NCI-H345 treated with DMSO at 0.1 percent for 48 hours (cell line): ENCODE data around the gene CLCA4.
"Not testable (repeated sequence)": the region's sequence is repeated elsewhere in the genome, so short reads cannot be mapped to it uniquely, and the experiment has no call there.

Source experiments
- DNase-seq: peaks from one replicate; lab custom pipeline; 2025; ENCODE audit not compliant: unreplicated experiment; lab: John Stamatoyannopoulos, UW

The CLCA4 gene, protein sequence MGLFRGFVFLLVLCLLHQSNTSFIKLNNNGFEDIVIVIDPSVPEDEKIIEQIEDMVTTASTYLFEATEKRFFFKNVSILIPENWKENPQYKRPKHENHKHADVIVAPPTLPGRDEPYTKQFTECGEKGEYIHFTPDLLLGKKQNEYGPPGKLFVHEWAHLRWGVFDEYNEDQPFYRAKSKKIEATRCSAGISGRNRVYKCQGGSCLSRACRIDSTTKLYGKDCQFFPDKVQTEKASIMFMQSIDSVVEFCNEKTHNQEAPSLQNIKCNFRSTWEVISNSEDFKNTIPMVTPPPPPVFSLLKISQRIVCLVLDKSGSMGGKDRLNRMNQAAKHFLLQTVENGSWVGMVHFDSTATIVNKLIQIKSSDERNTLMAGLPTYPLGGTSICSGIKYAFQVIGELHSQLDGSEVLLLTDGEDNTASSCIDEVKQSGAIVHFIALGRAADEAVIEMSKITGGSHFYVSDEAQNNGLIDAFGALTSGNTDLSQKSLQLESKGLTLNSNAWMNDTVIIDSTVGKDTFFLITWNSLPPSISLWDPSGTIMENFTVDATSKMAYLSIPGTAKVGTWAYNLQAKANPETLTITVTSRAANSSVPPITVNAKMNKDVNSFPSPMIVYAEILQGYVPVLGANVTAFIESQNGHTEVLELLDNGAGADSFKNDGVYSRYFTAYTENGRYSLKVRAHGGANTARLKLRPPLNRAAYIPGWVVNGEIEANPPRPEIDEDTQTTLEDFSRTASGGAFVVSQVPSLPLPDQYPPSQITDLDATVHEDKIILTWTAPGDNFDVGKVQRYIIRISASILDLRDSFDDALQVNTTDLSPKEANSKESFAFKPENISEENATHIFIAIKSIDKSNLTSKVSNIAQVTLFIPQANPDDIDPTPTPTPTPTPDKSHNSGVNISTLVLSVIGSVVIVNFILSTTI

DNA sequence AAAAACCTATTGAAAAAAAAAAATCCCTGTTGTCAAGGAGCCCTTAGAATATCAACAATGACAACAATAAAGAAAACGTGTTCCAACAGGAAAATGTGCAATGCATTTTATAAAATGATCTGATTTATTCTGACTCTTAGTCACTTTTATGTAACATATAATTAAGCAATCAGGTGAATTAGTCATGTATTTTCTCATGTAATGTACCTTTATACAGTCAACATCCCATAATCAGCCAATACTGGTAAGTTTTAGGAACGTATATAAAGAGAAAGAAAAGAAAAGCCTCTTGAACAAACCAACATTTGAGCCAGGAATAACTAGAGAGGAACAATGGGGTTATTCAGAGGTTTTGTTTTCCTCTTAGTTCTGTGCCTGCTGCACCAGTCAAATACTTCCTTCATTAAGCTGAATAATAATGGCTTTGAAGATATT, at the start of gene CLCA4:
TSS of gene CLCA4 (plus strand) at position 292 of the 435 bp plus-strand sequence. CDS start at position 334, 42 bp downstream.
- DNase-seq = no peak

DNA sequence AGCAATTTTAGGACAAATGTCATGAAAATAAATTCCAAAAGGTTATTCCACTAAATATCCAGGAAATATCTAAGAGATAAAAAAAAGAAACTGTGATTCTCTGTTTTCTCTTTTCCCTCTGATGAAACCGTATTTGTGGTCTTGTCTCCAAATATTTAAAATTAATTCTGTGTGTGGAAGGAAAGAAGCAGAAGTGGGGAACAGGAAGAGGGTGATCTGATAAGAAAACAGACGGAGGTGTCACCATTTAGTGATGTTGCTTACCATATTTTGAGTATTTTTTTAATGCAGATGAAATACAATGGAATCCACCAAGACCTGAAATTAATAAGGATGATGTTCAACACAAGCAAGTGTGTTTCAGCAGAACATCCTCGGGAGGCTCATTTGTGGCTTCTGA, 48.6 kb upstream of the CLCA4 start:
- DNase-seq = no peak

DNA sequence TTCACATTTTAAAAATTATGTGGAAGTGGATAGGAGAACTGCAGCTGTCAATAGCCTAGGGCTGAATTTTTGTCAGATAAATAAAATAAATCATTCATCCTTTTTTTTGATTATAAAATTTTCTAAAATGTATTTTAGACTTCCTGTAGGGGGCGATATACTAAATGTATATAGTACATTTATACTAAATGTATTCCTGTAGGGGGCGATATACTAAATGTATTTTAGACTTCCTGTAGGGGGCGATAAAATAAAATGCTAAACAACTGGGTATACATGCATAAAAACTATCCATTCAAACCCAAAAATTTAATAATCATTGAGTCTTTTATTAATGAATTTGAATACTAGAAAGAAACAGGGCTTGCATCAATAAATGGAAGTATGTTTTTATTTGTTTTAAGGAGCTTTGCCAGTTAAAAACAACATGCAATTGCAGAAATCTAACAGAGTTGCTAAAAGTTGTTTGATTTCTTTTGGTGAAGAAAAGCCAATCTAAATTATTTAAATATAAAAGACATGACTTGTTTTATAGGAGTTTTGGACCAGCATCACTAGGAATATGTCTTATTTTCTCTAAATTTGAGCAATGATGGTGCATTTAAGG, 46.8 kb upstream of the CLCA4 start:
- peak; percentile 34 for DNase-seq

DNA sequence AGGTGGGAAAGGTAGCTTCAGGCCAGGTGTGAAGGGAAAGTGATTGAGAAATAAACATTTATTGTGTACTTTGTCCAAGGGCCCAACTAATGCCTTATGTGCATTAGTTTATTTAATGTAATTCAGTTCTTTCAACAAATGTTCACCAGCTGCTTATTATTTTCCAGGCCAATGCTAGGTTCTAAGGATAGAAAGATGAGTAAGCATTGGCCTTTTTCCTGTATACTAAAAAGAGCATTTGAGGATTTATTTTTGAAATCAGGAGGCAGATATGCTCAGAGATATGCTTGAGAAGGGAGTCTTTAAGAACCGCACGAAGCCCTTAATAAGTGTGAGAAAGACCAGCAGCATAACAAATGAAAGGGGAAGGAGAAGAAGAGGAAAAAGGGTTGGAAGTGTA, 46.2 kb upstream of the CLCA4 start:
- no peak for DNase-seq

DNA sequence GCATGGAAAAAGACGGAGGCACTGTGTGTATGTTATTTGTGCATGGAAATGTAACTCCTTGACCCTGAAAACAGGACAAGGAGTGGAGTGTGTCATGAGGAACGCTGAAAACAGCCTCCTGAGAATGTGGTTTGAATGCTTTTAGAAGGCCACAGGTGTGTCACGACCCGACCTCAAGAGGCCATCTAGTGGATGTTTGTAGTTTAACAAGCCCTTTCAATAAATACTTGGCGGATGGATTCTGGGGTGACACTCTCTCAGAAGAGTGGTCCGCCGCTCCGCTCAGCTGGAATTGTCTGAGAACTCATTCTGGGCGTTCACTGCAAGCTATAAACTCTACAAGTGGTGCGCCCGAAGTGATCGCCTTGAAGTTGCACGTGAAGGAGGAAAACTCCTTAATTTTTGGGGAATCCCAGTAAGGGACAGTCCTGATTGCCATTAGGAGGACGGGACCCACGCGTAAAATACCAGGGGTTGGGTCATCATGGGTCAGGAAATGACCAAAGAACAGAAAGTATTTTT, 44.7 kb upstream of the CLCA4 start:
- not testable (repeated sequence) for DNase-seq

DNA sequence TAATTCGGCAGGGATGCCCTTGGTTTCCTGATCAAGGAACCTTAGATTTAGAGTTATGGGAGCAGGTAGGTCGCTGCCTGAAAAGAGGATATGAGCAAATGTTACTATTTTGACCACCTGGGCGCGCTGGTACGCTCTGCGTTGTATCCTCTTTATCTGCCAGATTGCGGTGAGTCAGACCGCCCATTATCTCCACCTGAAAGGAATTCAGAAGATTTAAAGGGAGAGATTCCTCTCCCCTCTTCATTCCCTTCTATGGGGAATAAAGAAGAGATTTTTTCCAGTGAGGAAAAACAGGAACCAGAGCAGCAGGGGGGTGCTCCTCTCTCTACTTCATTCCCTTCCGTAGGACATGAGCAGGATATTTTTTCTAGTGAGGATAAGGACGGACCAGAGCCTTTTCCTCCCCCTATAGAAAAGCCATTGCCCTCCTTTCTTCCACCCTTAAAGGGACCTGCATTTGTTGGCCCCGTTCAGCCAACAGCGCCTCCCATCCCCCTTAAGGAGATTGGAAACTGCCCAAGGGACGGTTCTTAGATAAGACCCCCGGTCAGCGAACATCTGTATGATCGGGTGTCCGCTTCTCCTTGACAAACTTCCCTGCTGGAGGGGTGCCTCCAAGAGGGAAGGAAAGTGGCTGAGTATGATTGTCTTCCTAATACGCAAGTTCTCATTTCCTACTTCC, 44.0 kb upstream of the CLCA4 start:
- DNase-seq = no peak

DNA sequence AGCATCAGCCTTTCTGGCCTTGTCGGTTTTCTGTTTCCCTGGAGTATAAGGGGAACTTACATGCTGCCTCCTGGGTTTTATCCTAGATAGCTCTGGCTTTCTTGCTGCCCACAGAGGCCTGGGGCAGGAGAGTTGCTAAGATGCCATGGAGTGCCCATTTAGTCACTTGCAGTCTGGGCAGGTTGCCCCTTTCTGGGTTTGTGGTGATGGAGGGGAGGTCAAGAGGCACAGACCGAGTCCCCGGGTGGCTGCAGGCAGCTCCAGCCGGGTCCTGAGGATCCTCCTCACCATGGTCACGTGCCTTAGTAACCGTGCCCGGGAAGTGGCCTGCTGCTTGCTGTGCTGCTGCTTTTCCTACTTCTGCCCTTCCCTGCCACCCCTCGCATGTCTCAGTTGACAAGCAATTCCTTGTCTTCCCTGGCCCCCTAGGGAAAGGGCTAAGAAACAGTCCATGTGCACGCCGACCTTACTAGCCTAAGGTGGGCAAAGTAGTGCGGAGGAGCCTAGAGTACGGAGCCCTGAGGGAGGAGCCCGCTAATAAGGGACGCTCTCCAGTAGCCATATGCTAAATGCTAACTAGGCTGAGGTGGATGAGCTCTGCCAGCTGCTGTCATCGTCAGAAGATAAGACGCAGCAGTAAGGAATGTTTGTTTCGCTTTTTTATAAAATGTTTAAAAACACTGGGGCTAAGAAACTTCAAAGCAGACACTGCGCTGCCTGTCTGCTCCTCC, 43.3 kb upstream of the CLCA4 start:
- DNase-seq = no peak

DNA sequence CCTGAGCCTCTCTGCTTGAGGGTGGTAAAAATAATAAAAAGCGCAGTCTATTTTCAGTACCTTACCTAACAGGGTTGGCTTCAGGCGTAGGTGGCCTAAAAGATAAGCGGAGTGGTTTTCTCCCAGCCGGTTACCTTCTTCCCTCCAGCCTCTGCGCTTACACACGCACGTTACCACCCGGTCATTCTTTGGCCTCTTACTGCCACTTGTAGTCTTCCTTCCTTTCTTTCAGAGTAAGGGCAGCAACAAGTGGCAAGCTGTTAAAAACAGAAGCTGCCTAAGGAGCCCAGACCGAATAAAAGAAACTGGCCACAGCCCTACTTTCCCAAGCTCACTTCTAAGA, 42.8 kb upstream of the CLCA4 start:
- no peak for DNase-seq

DNA sequence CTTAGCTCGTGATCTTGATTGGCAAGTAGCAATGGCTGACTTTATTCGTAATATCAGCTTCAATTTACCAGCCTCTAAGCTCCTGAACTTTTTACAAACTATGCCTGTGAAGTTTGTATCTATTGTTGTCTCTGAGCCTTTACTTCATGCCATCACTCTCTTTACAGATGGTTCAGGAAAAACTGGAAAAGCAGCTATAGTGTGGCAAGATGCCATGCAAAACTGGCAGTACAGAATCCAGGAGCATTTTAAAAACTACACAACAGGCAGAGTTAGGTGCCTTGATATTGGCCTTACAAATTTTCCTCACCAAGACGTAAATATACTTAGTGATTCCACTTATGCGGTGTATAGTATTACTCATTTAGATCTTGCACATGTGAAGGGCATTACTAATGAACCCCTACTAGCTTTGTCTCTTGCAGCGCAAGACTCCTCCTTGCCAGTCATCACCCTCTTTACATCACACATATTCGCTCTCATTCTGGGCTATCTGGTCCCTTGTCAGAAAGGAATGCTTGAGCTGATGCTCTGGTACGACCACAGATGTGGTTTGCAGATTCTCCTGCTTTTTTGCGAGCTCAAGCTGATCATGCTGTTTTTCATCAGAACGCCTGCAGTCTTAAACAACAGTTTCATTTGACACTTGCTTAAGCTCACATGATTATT, 41.8 kb upstream of the CLCA4 start:
- DNase-seq = no peak

DNA sequence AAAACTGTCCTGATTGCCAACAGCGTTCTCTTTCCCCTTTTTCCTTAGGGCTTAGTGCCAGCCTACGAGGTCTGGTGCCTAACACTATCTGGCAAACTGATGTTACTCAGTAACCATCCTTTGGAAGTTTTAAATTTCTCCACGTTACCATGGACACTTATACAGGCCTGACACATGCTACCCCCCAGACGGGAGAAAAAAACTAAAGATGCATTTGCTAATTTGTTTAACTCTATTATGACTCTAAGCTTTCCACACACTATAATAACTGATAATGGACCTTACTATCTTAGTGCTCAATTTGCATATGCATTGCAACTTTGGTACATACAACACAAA, 41.3 kb upstream of the CLCA4 start:
- DNase-seq = no peak

DNA sequence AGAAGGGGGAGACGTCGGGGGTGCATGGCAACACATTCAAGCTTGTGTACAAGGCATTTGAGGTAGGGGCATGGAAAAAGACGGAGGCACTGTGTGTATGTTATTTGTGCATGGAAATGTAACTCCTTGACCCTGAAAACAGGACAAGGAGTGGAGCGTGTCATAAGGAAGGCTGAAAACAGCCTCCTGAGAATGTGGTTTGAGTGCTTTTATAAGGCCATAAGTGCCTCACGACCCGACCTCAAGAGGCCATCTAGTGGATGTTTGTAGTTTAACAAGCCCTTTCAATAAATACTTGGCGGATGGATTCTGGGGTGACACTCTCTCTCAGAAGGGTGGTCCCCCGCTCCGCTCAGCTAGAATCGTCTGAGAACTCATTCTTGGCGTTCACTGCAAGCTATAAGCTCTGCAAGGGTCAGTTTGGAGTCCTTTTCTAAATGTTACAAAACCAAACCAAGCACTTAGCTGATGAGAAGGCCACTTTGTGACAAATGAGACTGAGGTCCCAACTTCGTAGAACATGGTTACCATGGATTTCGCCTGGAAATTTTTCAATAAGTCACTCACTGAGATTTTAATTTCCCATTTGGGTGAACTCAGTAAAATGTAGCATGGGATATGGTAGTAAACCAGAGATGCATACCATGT, 38.8 kb upstream of the CLCA4 start:
- peak; percentile 18 for DNase-seq

DNA sequence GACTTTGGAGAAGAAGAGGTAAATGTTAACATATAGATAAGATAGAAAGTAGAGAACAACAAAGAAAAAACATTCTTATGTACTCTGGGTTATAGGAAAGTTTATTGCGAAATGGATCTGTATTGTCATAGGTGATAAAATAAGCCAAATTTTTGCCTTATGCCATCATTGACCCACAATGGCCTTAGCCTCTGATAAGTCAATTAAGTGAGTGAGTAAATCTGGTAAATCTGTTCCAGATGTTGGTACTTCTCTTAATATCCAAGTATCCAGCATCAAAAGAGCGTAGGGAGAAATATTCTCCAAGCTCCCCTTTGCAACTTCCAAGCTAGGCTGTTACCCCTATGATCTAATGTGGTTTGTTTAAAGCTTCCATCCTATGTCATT, 38.3 kb upstream of the CLCA4 start:
- no peak for DNase-seq

DNA sequence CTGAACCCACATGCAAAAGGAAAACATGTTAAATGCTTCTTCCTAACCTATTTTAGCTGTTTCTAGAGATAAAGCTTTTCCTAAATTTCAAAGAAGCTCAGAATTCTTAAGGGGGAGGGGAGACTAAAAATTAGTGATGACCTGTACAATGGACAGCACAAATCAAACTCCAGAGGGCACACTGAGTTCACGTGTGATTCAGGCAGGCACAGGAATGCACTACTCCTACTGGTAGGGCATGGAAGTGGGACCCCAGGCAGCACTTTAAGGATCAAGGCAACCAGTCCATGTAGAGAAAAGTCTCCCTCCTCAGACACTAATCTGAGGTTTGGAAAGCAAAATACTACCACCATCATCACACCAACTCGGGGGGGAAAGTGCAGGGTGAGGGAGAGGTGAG, 31.3 kb upstream of the CLCA4 start:
- DNase-seq = no peak

DNA sequence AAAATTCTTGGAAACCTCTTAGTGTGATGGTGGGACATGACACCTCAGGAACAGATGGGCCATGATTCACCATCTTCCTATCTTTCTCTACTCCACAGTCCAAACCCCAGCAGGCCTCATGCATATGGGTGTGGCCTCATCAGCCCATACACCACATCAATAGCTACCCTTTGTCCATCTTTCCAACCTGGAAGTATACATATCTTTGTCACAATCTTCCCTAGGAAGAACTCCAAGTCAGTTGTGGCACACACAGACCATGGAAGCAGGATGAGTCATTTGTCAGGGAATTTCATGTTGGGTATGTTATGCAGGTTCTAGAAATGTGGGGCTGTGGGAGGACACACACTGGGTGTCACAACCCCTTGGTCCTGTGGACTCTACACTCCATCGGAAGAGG, 30.5 kb upstream of the CLCA4 start:
- DNase-seq = no peak

DNA sequence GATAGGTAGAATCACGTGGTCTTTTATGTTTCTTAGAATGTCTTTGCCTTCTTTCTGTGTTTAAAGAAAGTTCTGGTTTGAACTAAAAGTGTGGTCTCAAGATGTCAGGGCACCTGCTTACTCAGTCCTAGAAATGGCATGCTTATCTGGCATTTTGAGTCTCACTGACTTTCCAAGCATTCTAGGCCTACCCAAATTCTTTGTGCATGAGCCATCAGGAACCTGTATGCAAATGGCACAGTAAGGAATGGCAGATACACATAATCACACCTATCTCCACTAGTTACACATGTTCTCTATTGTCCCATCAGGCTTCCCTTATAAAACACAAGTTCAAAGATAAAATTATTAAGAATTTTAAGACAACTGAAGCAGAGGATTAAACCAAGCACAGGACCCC, 29.5 kb upstream of the CLCA4 start:
- no peak for DNase-seq

DNA sequence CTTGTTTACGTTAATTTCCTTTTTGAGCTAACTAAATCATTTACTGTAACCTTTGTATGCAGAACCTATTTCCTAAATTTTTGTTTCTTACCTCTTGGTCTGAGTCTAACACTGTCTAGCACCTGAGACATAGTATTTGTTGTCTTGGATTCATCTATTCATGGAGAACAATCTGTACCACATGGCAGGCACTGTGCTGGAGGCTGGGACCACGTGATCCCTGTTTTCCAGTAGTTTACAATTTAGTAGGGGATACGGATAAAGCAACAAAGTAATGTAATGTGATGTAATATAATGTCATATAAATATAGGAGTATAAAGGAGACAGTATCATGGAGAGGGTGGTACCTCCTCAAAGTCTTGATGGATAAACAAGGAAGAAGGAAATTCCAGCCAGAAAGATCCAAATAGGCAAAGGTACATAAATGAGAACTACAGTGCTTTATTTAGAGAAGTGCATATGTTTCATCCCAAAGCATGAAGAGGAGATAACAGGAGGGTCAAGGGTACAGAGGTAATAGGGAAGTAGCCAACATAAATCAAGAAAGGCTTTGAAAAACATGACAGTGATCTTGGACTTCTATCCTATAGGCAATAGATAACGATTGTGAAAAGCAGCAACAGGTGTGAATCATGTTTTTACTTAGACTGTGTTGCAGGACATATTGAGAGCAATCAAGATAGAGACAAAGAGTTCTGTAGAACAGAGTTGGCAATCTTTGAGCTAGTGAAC, 25.9 kb upstream of the CLCA4 start:
- DNase-seq = no peak

DNA sequence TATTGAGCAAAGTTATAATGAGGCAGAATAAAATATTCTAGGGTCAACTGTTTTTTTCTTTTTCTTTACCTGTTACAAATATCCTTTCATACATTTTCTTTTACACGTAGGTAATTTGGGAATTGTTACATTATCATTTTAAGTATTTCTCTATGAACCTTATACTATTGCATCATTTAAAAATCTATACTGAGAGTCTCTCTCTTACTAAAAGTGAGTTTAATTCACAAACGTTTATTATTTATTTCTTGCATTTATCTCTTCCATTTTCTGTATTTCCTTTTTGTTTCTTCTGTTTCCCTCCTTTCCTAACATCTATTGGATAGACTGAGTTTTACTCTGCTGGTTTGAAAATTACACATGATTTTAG, 25.4 kb upstream of the CLCA4 start:
- no peak for DNase-seq

DNA sequence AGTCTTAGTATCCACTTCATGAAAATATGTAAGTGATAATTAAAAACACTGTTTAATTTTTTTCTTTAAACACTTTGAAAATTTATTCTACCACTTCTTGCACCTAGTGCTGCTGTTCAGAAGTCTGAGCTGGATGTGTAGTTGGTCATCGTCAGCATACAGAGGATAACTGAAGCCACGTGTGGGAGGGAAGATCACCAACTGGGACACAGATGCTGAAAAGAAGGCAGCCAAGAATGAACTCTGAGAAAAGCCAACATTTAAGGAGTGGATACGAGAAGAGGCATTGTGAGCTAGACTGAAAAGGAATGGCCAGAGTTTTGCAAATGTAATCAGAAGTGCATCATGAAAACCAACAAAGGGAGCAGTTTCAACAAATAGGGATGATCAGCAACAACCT, 24.6 kb upstream of the CLCA4 start:
- DNase-seq = no peak
